ENCODE measurements around the gene CCM2L.

Gene CCM2L

GRCh38 chr20:31968291-31969126, 41.7 kb upstream of the CCM2L start:
- peaks cover 23% of the 10 kb centered on the region for H3K27me3 Mint-ChIP-seq (ENCODE audit: low read depth, poor library complexity)
- no peaks in the 10 kb centered on the region for H3K9me3 Mint-ChIP-seq

GRCh38 chr20:31969991-31970390, 40.2 kb upstream of the CCM2L start:
- Mint-ChIP-seq H3K27ac (no peak overlapping the region), H3K4me3 (peak overlapping the region; percentile 92), H3K36me3 (ENCODE audit: low read depth) (no peaks in the 10 kb centered on the region), H3K4me1 (peaks cover 88% of the 10 kb centered on the region), H3K27me3 (ENCODE audit: low read depth, poor library complexity) (peaks cover 19% of the 10 kb centered on the region), H3K9me3 (no peaks in the 10 kb centered on the region)
- no peak for DNase-seq
- TF ChIP-seq, protein P1, sequence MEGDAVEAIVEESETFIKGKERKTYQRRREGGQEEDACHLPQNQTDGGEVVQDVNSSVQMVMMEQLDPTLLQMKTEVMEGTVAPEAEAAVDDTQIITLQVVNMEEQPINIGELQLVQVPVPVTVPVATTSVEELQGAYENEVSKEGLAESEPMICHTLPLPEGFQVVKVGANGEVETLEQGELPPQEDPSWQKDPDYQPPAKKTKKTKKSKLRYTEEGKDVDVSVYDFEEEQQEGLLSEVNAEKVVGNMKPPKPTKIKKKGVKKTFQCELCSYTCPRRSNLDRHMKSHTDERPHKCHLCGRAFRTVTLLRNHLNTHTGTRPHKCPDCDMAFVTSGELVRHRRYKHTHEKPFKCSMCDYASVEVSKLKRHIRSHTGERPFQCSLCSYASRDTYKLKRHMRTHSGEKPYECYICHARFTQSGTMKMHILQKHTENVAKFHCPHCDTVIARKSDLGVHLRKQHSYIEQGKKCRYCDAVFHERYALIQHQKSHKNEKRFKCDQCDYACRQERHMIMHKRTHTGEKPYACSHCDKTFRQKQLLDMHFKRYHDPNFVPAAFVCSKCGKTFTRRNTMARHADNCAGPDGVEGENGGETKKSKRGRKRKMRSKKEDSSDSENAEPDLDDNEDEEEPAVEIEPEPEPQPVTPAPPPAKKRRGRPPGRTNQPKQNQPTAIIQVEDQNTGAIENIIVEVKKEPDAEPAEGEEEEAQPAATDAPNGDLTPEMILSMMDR (IDR thresholded peaks at IDR 0.05), result no peak

More at GRCh38 chr20:31968291-31969126, 41.7 kb upstream of the CCM2L start:
- peak overlapping the region; percentile 92 for H3K4me3 Mint-ChIP-seq
- no peak overlapping the region for H3K27ac Mint-ChIP-seq
- no peaks in the 10 kb centered on the region for H3K36me3 Mint-ChIP-seq (ENCODE audit: low read depth)
- H3K4me1 Mint-ChIP-seq, result peaks cover 82% of the 10 kb centered on the region
- TF ChIP-seq, protein P1 (IDR thresholded peaks at IDR 0.05), result no peak
- DNase-seq, result peak; percentile 98

GRCh38 chr20:31972471-31973021, 37.7 kb upstream of the CCM2L start:
- Mint-ChIP-seq H3K4me3 (peak overlapping the region; percentile 77), H3K4me1 (peaks cover 89% of the 10 kb centered on the region), H3K27ac (peak overlapping the region; percentile 97), H3K9me3 (no peaks in the 10 kb centered on the region), H3K36me3 (ENCODE audit: low read depth) (no peaks in the 10 kb centered on the region), H3K27me3 (ENCODE audit: low read depth, poor library complexity) (peaks cover 11% of the 10 kb centered on the region)
- TF ChIP-seq, protein P1 (IDR thresholded peaks at IDR 0.05), result no peak
- DNase-seq, result peak; percentile 30

DNA sequence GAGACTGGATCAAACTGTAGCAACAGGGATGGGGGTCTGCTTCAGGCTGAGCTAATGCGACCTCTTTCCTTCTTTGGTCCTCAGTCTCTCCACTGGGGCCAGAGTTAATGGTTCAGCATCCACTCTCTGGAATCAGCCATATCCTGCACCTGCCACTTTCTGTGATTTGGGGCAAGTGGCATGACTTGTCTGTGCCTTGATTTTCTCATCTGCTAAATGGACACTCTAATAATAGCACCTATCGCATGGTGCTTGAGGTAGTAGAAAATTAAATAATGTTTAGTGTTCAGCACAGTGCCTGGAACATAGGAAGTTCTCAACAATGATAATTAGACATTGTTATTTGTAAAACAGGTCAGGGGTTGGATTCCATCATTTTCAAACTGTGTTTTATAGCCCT, 35.9 kb upstream of the CCM2L start:
- H3K4me3 Mint-ChIP-seq, result no peak overlapping the region
- no peak overlapping the region for H3K27ac Mint-ChIP-seq
- no peaks in the 10 kb centered on the region for H3K9me3 Mint-ChIP-seq
- TF ChIP-seq, protein P1 (IDR thresholded peaks at IDR 0.05), result no peak
- peaks cover 80% of the 10 kb centered on the region for H3K4me1 Mint-ChIP-seq
- no peak for DNase-seq
- no peaks in the 10 kb centered on the region for H3K36me3 Mint-ChIP-seq (ENCODE audit: low read depth)
- peaks cover 7% of the 10 kb centered on the region for H3K27me3 Mint-ChIP-seq (ENCODE audit: low read depth, poor library complexity)

DNA sequence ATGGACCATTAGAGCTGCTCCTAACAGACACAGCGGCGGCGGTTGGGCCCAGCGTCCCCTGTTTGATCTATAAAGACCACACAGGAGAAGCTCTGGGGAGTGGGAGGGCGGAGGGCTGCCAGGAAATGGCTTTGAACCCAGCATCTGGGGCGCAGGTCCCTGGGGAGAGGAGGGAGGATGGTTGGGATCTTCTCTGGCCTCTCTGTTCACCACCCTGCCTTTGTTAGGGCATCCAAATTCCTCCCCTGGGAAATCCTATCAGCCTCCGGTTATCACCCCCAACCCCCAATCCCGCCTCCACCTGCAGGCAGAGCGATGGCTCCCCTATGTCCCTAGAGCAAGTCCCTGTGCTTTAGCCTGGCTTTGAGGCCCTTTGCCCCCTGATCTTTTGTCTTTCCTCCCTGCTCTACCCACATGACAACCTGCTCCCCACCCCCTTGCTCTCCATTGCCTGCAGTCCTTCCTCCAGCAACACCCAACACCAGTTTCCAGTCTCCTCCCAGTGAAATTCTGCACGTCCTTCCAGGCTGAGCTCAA, 35.2 kb upstream of the CCM2L start:
- Mint-ChIP-seq H3K27me3 (ENCODE audit: low read depth, poor library complexity) (peaks cover 3% of the 10 kb centered on the region), H3K9me3 (no peaks in the 10 kb centered on the region), H3K4me1 (peaks cover 80% of the 10 kb centered on the region), H3K4me3 (peak overlapping the region; percentile 60), H3K36me3 (ENCODE audit: low read depth) (no peaks in the 10 kb centered on the region), H3K27ac (peak overlapping the region; percentile 80)
- TF ChIP-seq, protein P1 (IDR thresholded peaks at IDR 0.05), result no peak
- peak; percentile 66 for DNase-seq
